Coronary artery (tissue), 2 donors: Measurements from ENCODE around the gene SLC39A9.

Source experiments
- DNase-seq: peaks from one replicate; pipeline ENCODE4 v3.0.0-alpha.2; 2017; ENCODE audit warnings: low spot score
- H3K27ac ChIP-seq, 2 donors: fragments of 200-600 bp; sonication (generic); one replicate each; pipeline ENCODE4 v1.5.1; 2016 to 2019
- H3K4me3 ChIP-seq: fragments of 200-600 bp; sonication (generic); 2 replicates; pipeline ENCODE4 v1.5.1; 2016; ENCODE audit warnings: mild to moderate bottlenecking, moderate library complexity
- CTCF ChIP-seq: fragments of 200-600 bp; sonication (generic); IDR thresholded peaks from one replicate; pipeline ENCODE4 v1.5.1; 2019; ENCODE audit warnings: antibody characterized with exemption

Gene SLC39A9

DNA sequence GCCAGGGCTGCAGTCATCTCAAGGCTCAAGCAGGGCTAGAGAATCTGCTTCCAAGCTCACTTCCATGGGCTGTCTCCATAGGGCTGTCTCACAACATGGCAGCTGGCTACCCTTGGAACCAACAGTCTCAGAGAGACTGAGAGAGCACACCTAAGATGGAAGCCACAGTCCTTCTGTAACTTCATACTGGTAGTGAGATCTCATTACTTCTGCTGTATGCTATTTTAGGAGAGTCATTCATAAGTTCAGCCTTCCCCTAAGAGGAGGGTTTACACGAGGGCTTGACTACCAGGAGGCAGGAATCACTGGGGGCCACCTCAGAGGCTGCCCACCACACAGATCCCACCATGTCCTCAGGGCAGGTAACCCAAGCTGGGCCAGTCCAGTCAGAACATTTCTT is 30.1 kb upstream of the SLC39A9 start:
- no peak for TF ChIP-seq CTCF
- H3K27ac ChIP-seq, result no peak overlapping the region
- no peak for DNase-seq
- H3K4me3 ChIP-seq, result no peak overlapping the region

DNA sequence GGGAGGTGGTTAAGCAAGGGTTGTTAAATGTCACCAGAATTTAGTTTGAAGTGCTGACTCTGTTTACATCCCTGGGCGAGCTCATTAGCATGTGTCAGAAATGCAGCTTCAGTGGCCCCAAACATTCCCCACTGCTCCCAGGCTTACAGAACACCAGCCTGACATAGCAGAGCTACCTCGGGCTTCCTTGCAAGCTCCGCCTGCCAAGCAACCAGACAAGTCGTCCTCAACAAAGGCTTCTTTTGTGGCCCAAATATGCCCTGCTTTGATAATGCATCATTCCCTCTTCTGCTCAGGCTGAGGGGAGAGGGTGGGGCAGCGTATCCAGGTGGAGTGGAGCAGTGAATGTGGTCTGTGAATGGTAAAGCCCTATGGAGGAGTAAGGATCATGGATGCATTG is 28.4 kb upstream of the SLC39A9 start:
- no peak for TF ChIP-seq CTCF
- Histone ChIP-seq H3K4me3 (no peak overlapping the region), H3K27ac (no peak overlapping the region)
- DNase-seq, result no peak

GRCh38 chr14:69372146-69372545 is 26.3 kb upstream of the SLC39A9 start:
- no peak for TF ChIP-seq CTCF
- no peak overlapping the region for H3K27ac ChIP-seq
- H3K4me3 ChIP-seq, result no peak overlapping the region
- no peak for DNase-seq

- no peak for TF ChIP-seq CTCF
- DNase-seq, result no peak
- H3K4me3 ChIP-seq, result no peak overlapping the region
- no peak overlapping the region for H3K27ac ChIP-seq
These were observed 25.4 kb upstream of the SLC39A9 start for GRCh38 chr14:69373104-69373503.

GRCh38 chr14:69374235-69374634 is 24.3 kb upstream of the SLC39A9 start:
- TF ChIP-seq CTCF, result no peak
- Histone ChIP-seq H3K4me3 (no peak overlapping the region), H3K27ac (no peak overlapping the region)
- DNase-seq, result no peak

- no peak overlapping the region for H3K4me3 ChIP-seq
- H3K27ac ChIP-seq, result no peak overlapping the region
- TF ChIP-seq CTCF, result no peak
- DNase-seq, result no peak
These were observed 23.3 kb upstream of the SLC39A9 start for GRCh38 chr14:69375182-69375581.

- DNase-seq, result no peak
- no peak overlapping the region for H3K27ac ChIP-seq
- H3K4me3 ChIP-seq, result no peak overlapping the region
- no peak for TF ChIP-seq CTCF
These were observed 22.8 kb upstream of the SLC39A9 start for GRCh38 chr14:69375722-69376121.
